HEK293 (cell line): ENCODE measurements around the gene ZNF540.

Source experiments
- KLF7 ChIP-seq: fragments of 450-650 bp; formaldehyde crosslinking; IDR thresholded peaks from 2 replicates; pipeline ENCODE4 v1.5.1; 2016; ENCODE audit warnings: missing biosample characterization, missing genetic modification characterization, borderline replicate concordance
- KLF8 ChIP-seq: fragments of 450-650 bp; formaldehyde crosslinking; IDR thresholded peaks from 2 replicates; pipeline ENCODE4 v1.5.1; 2016; ENCODE audit warnings: missing biosample characterization, missing genetic modification characterization
- KLF9 ChIP-seq: fragments of 450-650 bp; formaldehyde crosslinking; IDR thresholded peaks from 2 replicates; pipeline ENCODE4 v1.5.1; 2016; ENCODE audit warnings: missing biosample characterization, missing genetic modification characterization, low read depth
- MZF1 ChIP-seq: fragments of 450-650 bp; formaldehyde crosslinking; IDR thresholded peaks from 2 replicates; pipeline ENCODE4 v1.5.1; 2017; ENCODE audit warnings: missing biosample characterization, missing genetic modification characterization, borderline replicate concordance
- OSR2 ChIP-seq: fragments of 450-650 bp; formaldehyde crosslinking; IDR thresholded peaks from 2 replicates; pipeline ENCODE4 v1.5.1; 2016; ENCODE audit warnings: missing biosample characterization, missing genetic modification characterization
- OVOL3 ChIP-seq: fragments of 450-650 bp; formaldehyde crosslinking; IDR thresholded peaks from 2 replicates; pipeline ENCODE4 v1.5.1; 2016; ENCODE audit warnings: missing biosample characterization, missing genetic modification characterization
- SP3 ChIP-seq: fragments of 450-650 bp; formaldehyde crosslinking; IDR thresholded peaks from 2 replicates; pipeline ENCODE4 v1.5.1; 2016; ENCODE audit warnings: missing biosample characterization, missing genetic modification characterization
- ZBTB17 ChIP-seq: fragments of 450-650 bp; formaldehyde crosslinking; IDR thresholded peaks from 2 replicates; pipeline ENCODE4 v1.5.1; 2016; ENCODE audit warnings: missing biosample characterization, missing genetic modification characterization
- ZEB2 ChIP-seq: fragments of 450-650 bp; formaldehyde crosslinking; IDR thresholded peaks from 2 replicates; pipeline ENCODE4 v1.5.1; 2016; ENCODE audit warnings: missing biosample characterization, missing genetic modification characterization
- ZFP3 ChIP-seq: fragments of 450-650 bp; formaldehyde crosslinking; IDR thresholded peaks from 2 replicates; pipeline ENCODE4 v1.5.1; 2016; ENCODE audit warnings: low read depth, missing biosample characterization, missing genetic modification characterization
- ZNF112 ChIP-seq: fragments of 450-650 bp; formaldehyde crosslinking; IDR thresholded peaks from 2 replicates; pipeline ENCODE4 v1.5.0; 2017; ENCODE audit warnings: missing biosample characterization, missing genetic modification characterization
- ZNF169 ChIP-seq: fragments of 450-650 bp; formaldehyde crosslinking; IDR thresholded peaks from 2 replicates; pipeline ENCODE4 v1.5.1; 2016; ENCODE audit warnings: missing biosample characterization, missing genetic modification characterization
- ZNF2 ChIP-seq: fragments of 450-650 bp; formaldehyde crosslinking; IDR thresholded peaks from 2 replicates; pipeline ENCODE4 v1.5.1; 2016; ENCODE audit warnings: missing biosample characterization, missing genetic modification characterization
- ZNF221 ChIP-seq: fragments of 450-650 bp; formaldehyde crosslinking; IDR thresholded peaks from 2 replicates; pipeline ENCODE4 v1.5.1; 2017; ENCODE audit warnings: missing biosample characterization, missing genetic modification characterization, borderline replicate concordance
- ZNF223 ChIP-seq: fragments of 450-650 bp; formaldehyde crosslinking; IDR thresholded peaks from 2 replicates; pipeline ENCODE4 v1.5.1; 2016; ENCODE audit warnings: missing biosample characterization, missing genetic modification characterization
- ZNF350 ChIP-seq: fragments of 450-650 bp; formaldehyde crosslinking; IDR thresholded peaks from 2 replicates; pipeline ENCODE4 v1.5.0; 2017; ENCODE audit warnings: missing biosample characterization, mild to moderate bottlenecking, missing genetic modification characterization
- ZNF354C ChIP-seq: fragments of 450-650 bp; formaldehyde crosslinking; IDR thresholded peaks from 2 replicates; pipeline ENCODE4 v1.5.1; 2016; ENCODE audit warnings: missing biosample characterization, missing genetic modification characterization, low read depth, borderline replicate concordance
- ZNF366 ChIP-seq: fragments of 450-650 bp; formaldehyde crosslinking; conservative IDR thresholded peaks from 2 replicates; pipeline ENCODE4 v1.5.1; 2016; ENCODE audit warnings: missing biosample characterization, missing genetic modification characterization
- ZNF501 ChIP-seq: fragments of 450-650 bp; formaldehyde crosslinking; IDR thresholded peaks from 2 replicates; pipeline ENCODE4 v1.5.1; 2016; ENCODE audit warnings: missing biosample characterization, missing genetic modification characterization
- ZNF585B ChIP-seq: fragments of 450-650 bp; formaldehyde crosslinking; IDR thresholded peaks from 2 replicates; pipeline ENCODE4 v1.5.1; 2016; ENCODE audit warnings: missing biosample characterization, missing genetic modification characterization
- ZNF596 ChIP-seq: fragments of 450-650 bp; IDR thresholded peaks from 2 replicates; pipeline ENCODE4 v1.5.0; 2018; ENCODE audit warnings: missing biosample characterization, mild to moderate bottlenecking, missing genetic modification characterization, moderate library complexity
- ZNF654 ChIP-seq: fragments of 450-650 bp; formaldehyde crosslinking; IDR thresholded peaks from 2 replicates; pipeline ENCODE4 v1.5.1; 2016; ENCODE audit warnings: low read depth, missing biosample characterization, missing genetic modification characterization
- ZNF776 ChIP-seq: fragments of 450-650 bp; formaldehyde crosslinking; IDR thresholded peaks from 2 replicates; pipeline ENCODE4 v1.5.0; 2017; ENCODE audit warnings: missing biosample characterization, missing genetic modification characterization, borderline replicate concordance
- ZNF777 ChIP-seq: fragments of 450-650 bp; formaldehyde crosslinking; IDR thresholded peaks from 2 replicates; pipeline ENCODE4 v1.5.1; 2017; ENCODE audit warnings: missing biosample characterization, missing genetic modification characterization, borderline replicate concordance
- ZNF785 ChIP-seq: fragments of 450-650 bp; formaldehyde crosslinking; IDR thresholded peaks from 2 replicates; pipeline ENCODE4 v1.5.1; 2016; ENCODE audit warnings: missing biosample characterization, missing genetic modification characterization
- ZNF830 ChIP-seq: fragments of 450-650 bp; IDR thresholded peaks from 2 replicates; pipeline ENCODE4 v1.5.0; 2018; ENCODE audit warnings: missing biosample characterization, missing genetic modification characterization, low read depth, mild to moderate bottlenecking, moderate library complexity
- ZNF837 ChIP-seq: fragments of 450-650 bp; formaldehyde crosslinking; IDR thresholded peaks from 2 replicates; pipeline ENCODE4 v1.5.1; 2016; ENCODE audit warnings: missing biosample characterization, missing genetic modification characterization
- TF ChIP-seq, protein P1 (sequence below): fragments of 450-650 bp; formaldehyde crosslinking; IDR thresholded peaks from 2 replicates; pipeline ENCODE4 v1.5.1; 2016; ENCODE audit warnings: missing biosample characterization, missing genetic modification characterization
- TF ChIP-seq, protein P2 (sequence below): fragments of 450-650 bp; formaldehyde crosslinking; IDR thresholded peaks from 2 replicates; pipeline ENCODE4 v1.5.1; 2017; ENCODE audit warnings: missing biosample characterization, missing genetic modification characterization
- TF ChIP-seq, protein P3 (sequence below): fragments of 450-650 bp; formaldehyde crosslinking; IDR thresholded peaks from 2 replicates; pipeline ENCODE4 v1.5.1; 2016; ENCODE audit warnings: missing biosample characterization, missing genetic modification characterization
- TF ChIP-seq, protein P4 (sequence below): fragments of 450-650 bp; formaldehyde crosslinking; IDR thresholded peaks from 2 replicates; pipeline ENCODE4 v1.5.1; 2016; ENCODE audit warnings: missing biosample characterization, missing genetic modification characterization, low read depth
- TF ChIP-seq, protein P5 (sequence below): fragments of 450-650 bp; formaldehyde crosslinking; IDR thresholded peaks from 2 replicates; pipeline ENCODE4 v1.5.1; 2016; ENCODE audit warnings: missing biosample characterization, missing genetic modification characterization

The ZNF540 gene

DNA sequence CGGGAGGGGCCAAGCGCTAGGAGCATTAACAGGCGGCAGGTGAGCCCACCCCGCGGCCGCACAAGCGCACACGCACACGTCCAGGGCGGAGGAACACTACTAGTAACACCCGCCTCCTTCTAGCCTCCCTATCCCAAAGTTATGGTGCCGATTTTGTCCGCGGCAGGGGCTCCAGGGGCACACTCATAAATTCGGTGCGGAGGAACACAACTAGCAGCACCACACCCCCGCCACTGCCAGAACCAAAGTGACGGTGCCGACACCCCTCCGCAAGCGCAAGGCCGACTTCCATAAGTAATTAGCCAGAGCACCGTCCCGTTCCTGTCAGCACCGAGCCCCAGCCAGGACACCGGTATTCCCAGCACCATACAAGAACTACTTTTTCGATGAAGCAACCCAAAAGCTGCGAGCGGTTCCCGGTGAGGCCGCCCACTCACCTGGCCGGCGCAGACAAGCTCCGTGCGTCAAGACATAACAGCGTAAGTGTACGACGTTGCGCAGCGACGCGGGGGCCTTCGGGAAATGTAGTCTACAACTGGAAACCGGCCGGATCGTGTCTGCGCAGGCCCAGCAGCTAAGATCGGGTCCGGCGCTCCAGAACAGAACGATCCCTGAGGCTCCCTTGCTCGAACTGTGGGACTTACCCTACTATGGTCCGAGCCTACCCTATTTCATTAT lies at the start of gene ZNF540, which contains the start of gene ZNF571 (continued):
- TF ChIP-seq, protein P1, sequence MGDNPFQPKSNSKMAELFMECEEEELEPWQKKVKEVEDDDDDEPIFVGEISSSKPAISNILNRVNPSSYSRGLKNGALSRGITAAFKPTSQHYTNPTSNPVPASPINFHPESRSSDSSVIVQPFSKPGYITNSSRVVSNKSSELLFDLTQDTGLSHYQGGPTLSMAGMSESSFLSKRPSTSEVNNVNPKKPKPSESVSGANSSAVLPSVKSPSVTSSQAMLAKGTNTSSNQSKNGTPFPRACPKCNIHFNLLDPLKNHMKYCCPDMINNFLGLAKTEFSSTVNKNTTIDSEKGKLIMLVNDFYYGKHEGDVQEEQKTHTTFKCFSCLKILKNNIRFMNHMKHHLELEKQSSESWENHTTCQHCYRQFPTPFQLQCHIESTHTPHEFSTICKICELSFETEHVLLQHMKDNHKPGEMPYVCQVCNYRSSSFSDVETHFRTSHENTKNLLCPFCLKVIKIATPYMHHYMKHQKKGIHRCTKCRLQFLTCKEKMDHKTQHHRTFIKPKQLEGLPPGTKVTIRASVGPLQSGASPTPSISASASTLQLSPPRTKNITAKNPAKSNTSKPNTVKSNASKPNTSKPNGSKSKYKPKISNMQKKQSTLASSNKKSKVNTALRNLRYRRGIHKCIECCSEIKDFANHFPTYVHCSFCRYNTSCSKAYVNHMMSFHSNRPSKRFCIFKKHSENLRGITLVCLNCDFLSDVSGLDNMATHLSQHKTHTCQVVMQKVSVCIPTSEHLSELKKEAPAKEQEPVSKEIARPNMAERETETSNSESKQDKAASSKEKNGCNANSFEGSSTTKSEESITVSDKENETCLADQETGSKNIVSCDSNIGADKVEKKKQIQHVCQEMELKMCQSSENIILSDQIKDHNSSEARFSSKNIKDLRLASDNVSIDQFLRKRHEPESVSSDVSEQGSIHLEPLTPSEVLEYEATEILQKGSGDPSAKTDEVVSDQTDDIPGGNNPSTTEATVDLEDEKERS (tag by site-specific recombination) = peak; percentile 99
- peak; percentile 78 for TF ChIP-seq MZF1 (tag by site-specific recombination)
- peak; percentile 99 for TF ChIP-seq ZNF2 (tag by site-specific recombination)
- TF ChIP-seq ZNF112 (tag by site-specific recombination) = peak; percentile 60; the same call in 1 of the 2 replicates
- TF ChIP-seq, protein P2, sequence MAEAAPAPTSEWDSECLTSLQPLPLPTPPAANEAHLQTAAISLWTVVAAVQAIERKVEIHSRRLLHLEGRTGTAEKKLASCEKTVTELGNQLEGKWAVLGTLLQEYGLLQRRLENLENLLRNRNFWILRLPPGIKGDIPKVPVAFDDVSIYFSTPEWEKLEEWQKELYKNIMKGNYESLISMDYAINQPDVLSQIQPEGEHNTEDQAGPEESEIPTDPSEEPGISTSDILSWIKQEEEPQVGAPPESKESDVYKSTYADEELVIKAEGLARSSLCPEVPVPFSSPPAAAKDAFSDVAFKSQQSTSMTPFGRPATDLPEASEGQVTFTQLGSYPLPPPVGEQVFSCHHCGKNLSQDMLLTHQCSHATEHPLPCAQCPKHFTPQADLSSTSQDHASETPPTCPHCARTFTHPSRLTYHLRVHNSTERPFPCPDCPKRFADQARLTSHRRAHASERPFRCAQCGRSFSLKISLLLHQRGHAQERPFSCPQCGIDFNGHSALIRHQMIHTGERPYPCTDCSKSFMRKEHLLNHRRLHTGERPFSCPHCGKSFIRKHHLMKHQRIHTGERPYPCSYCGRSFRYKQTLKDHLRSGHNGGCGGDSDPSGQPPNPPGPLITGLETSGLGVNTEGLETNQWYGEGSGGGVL (tag by site-specific recombination) = peak; percentile 82
- no peak for TF ChIP-seq ZNF654 (tag by site-specific recombination)
- 0 out of 2 replicates have a peak, but pooled peaks have one; percentile 48 for TF ChIP-seq OSR2 (tag by site-specific recombination)
- peak; percentile 99 for TF ChIP-seq KLF9 (tag by site-specific recombination)
- TF ChIP-seq OVOL3 (tag by site-specific recombination) = peak; percentile 86; the same call in 1 of the 2 replicates
- TF ChIP-seq ZNF777 (tag by site-specific recombination) = peak; percentile 95
- peak; percentile 99 for TF ChIP-seq ZNF350 (tag by site-specific recombination)
- TF ChIP-seq, protein P3, sequence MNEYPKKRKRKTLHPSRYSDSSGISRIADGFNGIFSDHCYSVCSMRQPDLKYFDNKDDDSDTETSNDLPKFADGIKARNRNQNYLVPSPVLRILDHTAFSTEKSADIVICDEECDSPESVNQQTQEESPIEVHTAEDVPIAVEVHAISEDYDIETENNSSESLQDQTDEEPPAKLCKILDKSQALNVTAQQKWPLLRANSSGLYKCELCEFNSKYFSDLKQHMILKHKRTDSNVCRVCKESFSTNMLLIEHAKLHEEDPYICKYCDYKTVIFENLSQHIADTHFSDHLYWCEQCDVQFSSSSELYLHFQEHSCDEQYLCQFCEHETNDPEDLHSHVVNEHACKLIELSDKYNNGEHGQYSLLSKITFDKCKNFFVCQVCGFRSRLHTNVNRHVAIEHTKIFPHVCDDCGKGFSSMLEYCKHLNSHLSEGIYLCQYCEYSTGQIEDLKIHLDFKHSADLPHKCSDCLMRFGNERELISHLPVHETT = peak; percentile 98
- peak; percentile 98 for TF ChIP-seq SP3
- TF ChIP-seq ZBTB17 = peak; percentile 100
- peak; percentile 100 for TF ChIP-seq ZEB2 (tag by site-specific recombination)
- no peak for TF ChIP-seq ZNF776 (tag by site-specific recombination)
- peak; percentile 40; the same call in 1 of the 2 replicates for TF ChIP-seq ZFP3 (tag by site-specific recombination)
- TF ChIP-seq ZNF501 = peak; percentile 99
- peak; percentile 97 for TF ChIP-seq KLF7 (tag by site-specific recombination)
- TF ChIP-seq ZNF837 (tag by site-specific recombination) = no peak
- TF ChIP-seq ZNF169 (tag by site-specific recombination) = peak; percentile 93
- peak; percentile 99 for TF ChIP-seq ZNF785 (tag by site-specific recombination)
- TF ChIP-seq ZNF585B = peak; percentile 72
- TF ChIP-seq, protein P4, sequence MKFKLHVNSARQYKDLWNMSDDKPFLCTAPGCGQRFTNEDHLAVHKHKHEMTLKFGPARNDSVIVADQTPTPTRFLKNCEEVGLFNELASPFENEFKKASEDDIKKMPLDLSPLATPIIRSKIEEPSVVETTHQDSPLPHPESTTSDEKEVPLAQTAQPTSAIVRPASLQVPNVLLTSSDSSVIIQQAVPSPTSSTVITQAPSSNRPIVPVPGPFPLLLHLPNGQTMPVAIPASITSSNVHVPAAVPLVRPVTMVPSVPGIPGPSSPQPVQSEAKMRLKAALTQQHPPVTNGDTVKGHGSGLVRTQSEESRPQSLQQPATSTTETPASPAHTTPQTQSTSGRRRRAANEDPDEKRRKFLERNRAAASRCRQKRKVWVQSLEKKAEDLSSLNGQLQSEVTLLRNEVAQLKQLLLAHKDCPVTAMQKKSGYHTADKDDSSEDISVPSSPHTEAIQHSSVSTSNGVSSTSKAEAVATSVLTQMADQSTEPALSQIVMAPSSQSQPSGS = peak; percentile 89
- no peak for TF ChIP-seq ZNF596 (tag by site-specific recombination)
- TF ChIP-seq KLF8 = peak; percentile 99
- peak; percentile 94; the same call in 1 of the 2 replicates for TF ChIP-seq ZNF221 (tag by site-specific recombination)
- TF ChIP-seq ZNF830 = no peak
- TF ChIP-seq, protein P5, sequence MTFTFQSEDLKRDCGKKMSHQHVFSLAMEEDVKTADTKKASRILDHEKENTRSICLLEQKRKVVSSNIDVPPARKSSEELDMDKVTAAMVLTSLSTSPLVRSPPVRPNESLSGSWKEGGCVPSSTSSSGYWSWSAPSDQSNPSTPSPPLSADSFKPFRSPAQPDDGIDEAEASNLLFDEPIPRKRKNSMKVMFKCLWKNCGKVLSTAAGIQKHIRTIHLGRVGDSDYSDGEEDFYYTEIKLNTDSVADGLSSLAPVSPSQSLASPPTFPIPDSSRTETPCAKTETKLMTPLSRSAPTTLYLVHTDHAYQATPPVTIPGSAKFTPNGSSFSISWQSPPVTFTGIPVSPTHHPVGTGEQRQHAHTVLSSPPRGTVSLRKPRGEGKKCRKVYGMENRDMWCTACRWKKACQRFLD = 0 out of 2 replicates have a peak, but pooled peaks have one; percentile 45
- peak; percentile 84; the same call in 1 of the 2 replicates for TF ChIP-seq ZNF223 (tag by site-specific recombination)
- TF ChIP-seq ZNF354C = no peak
- TF ChIP-seq ZNF366 (tag by site-specific recombination) = peak; percentile 87
